ENCODE measurements around the gene CFAP221.

- TF ChIP-seq POLR2A (IDR thresholded peaks at IDR 0.05; ENCODE audit: low read depth, low read length) (no peak), POLR2AphosphoS5 (IDR thresholded peaks at IDR 0.05; ENCODE audit: low read depth, low read length) (no peak), TAF1 (IDR thresholded peaks at IDR 0.05; ENCODE audit: low read depth, low read length) (no peak)
These were observed 65.1 kb downstream of the CFAP221 start for GRCh38 chr2:119609337-119609736.
